IPS-15b (cell line): ENCODE results near the gene RPE65.
"Not testable (repeated sequence)": the region's sequence is repeated elsewhere in the genome, so short reads cannot be mapped to it uniquely, and the experiment has no call there.

ENCODE experiments used
- H3K27me3 ChIP-seq: one replicate; pipeline ENCODE4 v1.6.1; 2013; ENCODE audit warnings: low read length; ENCODE audit not compliant: control insufficient read depth, insufficient read depth
- H3K36me3 ChIP-seq: one replicate; pipeline ENCODE4 v1.6.1; 2013; ENCODE audit warnings: low read length; ENCODE audit not compliant: control insufficient read depth, insufficient read depth
- H3K4me1 ChIP-seq: one replicate; pipeline ENCODE4 v1.6.1; 2013; ENCODE audit warnings: mild to moderate bottlenecking, low read length; ENCODE audit not compliant: control insufficient read depth, insufficient read depth
- H3K4me3 ChIP-seq: one replicate; pipeline ENCODE4 v1.5.1; 2013; ENCODE audit warnings: low read depth, low read length
- H3K9ac ChIP-seq: one replicate; pipeline ENCODE4 v1.6.1; 2013; ENCODE audit warnings: low read depth, mild to moderate bottlenecking, low read length
- H3K9me3 ChIP-seq: one replicate; pipeline ENCODE4 v1.6.1; 2013; ENCODE audit warnings: mild to moderate bottlenecking, low read length; ENCODE audit not compliant: control insufficient read depth, insufficient read depth

Gene RPE65

DNA sequence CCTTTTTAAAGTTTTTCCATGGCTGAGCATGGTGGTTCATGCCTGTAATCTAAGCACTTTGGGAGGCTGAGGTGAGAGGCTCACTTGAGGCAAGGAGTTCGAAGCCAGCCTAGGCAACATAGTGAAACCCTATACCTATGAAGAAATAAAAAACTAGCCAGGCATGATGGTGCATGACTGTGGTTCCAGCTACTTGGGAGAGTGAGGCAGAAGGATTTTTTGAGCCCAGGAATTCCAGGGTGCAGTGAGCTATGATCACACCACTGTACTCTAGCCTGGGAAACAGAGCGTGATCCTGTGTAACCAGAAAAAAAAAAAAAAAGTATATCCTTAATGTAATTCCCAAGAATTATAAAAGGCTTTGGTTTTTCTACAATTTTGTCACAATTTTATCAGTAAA, 29.7 kb upstream of the RPE65 start:
- Histone ChIP-seq H3K4me3 (no peak overlapping the region), H3K4me1 (no peaks in the 10 kb centered on the region), H3K36me3 (peaks cover 3% of the 10 kb centered on the region), H3K9ac (no peak overlapping the region), H3K9me3 (no peaks in the 10 kb centered on the region), H3K27me3 (no peaks in the 10 kb centered on the region)

DNA sequence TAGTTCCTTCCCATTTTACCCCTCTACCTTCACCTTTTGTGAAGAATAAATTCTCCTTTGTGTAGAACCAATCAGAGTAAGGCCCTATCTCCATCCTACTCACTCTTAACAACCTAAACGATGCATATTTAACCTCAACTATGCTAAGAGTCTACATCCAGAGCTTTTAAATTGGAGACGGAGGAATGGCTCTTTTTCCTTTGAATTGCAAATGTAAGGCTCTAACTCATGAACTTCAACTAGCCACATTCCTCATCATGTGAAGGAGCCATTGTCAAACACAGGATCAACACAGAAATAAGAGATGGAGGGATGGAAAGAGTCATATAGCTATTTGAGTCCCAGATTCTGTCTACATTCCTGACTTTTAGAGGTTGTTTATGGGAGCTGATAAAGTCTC, 28.9 kb upstream of the RPE65 start:
- Histone ChIP-seq H3K4me1 (no peaks in the 10 kb centered on the region), H3K9ac (no peak overlapping the region), H3K36me3 (peaks cover 3% of the 10 kb centered on the region), H3K4me3 (no peak overlapping the region), H3K27me3 (no peaks in the 10 kb centered on the region), H3K9me3 (no peaks in the 10 kb centered on the region)

DNA sequence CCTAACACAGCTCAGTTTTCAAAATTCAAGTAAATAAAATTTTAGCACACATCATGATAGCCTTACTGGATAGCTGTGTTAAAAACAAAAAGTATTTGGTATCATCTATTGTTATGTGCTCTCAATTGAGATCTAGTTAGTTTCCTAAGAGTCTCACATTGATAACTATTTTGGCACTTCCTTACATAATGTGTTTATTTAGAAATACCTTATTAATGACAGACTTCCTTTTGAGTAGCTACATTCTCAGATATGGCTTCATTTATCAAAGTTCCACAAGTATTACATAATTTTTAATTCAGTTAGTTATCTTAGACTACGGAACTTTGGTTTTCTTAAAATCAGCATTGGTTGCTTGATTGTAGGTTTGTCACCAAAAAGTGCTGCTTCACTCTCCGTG, 26.9 kb upstream of the RPE65 start:
- not testable (repeated sequence) for H3K9ac ChIP-seq, H3K9me3 ChIP-seq, H3K36me3 ChIP-seq, H3K4me1 ChIP-seq, H3K4me3 ChIP-seq, H3K27me3 ChIP-seq

DNA sequence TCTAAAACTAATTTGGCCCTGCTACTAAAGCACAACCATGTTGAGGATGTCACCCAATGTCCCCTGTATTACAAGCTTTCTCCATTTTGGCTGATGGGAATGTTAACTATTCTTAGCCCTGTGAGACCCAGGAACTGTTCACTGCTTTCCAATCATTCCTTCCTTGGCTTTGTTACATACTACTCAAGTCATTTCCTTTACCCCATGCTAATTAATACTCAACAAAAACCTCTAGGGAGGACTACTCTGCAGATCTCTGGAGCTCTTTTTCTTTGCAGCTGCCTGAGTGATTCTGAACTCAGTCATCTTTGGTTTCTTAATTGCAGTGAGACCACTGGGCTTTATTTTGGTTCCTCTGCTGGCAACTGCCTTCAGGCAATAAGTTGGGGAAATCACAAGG, 23.3 kb upstream of the RPE65 start:
- H3K36me3 ChIP-seq, result peaks cover 3% of the 10 kb centered on the region

DNA sequence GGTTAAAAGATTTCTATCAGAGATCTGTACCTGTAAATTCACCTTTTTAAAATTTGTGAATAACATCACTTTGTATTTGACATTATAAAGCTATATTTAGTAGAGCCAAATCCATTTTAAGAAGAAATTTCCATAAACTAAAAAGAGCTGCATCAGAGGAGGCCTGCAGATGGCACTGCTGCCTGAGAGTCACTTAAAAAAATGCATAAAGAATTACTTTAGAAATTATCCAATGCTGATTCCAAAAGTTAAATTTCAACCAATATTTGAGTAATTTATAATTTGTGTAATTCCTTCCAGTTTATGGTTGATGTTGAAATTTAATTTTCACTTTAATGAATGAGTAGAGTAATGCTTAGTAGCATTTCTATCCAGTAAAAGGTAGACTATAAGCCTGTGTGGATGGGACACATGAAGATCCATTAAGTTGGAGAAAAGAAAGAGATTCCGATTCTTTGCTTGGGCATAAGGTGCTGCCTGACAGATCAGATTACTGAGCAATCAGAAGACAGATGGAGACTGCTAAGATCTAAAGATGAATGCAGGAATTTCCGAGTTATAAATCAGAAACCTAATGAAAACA, 20.7 kb upstream of the RPE65 start:
- no peak overlapping the region for H3K4me3 ChIP-seq
- no peaks in the 10 kb centered on the region for H3K36me3 ChIP-seq
- no peaks in the 10 kb centered on the region for H3K9me3 ChIP-seq
- no peaks in the 10 kb centered on the region for H3K27me3 ChIP-seq
- no peaks in the 10 kb centered on the region for H3K4me1 ChIP-seq
- no peak overlapping the region for H3K9ac ChIP-seq

More for the DNA sequence above, 23.3 kb upstream of the RPE65 start:
- no peaks in the 10 kb centered on the region for H3K27me3 ChIP-seq
- no peaks in the 10 kb centered on the region for H3K4me1 ChIP-seq
- H3K4me3 ChIP-seq, result no peak overlapping the region
- no peaks in the 10 kb centered on the region for H3K9me3 ChIP-seq
- no peak overlapping the region for H3K9ac ChIP-seq

DNA sequence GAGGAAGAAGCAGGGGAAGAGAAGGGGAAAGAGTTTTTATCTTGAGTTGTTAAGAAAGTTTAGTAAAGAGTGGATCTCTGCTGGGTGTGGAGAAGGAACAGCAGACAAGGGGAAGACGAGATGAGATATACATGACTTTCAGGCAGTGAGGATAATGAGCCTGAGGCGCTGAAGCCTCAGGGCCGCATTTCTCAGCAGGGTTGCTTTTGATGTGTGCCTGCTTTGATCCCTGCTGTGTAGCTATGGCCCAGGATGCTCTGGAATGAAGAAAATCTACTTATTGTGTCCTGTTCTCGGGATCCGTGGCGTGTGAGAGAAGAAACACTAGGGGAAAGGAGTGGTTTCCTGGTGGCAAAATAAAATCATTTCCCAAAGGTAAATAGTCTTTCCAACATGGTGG, 15.1 kb upstream of the RPE65 start:
- Histone ChIP-seq H3K4me3 (no peak overlapping the region), H3K27me3 (no peaks in the 10 kb centered on the region), H3K4me1 (peaks cover 6% of the 10 kb centered on the region), H3K9me3 (no peaks in the 10 kb centered on the region), H3K36me3 (no peaks in the 10 kb centered on the region), H3K9ac (no peak overlapping the region)

DNA sequence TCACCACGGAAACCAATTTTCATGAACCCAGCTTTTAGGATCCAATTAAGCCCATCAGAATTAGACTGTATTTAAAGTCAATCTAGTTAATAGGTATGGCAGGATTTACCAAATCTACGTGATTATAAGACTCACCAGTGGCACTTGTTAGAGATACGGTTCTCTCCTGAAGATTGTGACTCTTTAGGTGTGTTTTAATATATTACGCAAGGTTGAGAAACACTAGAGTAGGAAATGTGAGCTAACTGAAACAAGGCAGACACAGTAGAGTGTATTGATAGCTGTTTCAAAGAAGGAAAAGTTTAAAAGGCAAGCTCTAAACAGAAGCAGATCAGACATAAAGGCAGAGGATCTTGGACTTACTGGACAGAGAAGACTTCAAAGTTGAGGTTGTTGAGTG, 11.2 kb upstream of the RPE65 start:
- no peaks in the 10 kb centered on the region for H3K36me3 ChIP-seq
- no peaks in the 10 kb centered on the region for H3K27me3 ChIP-seq
- H3K9ac ChIP-seq, result no peak overlapping the region
- no peak overlapping the region for H3K4me3 ChIP-seq
- no peaks in the 10 kb centered on the region for H3K9me3 ChIP-seq
- H3K4me1 ChIP-seq, result peaks cover 6% of the 10 kb centered on the region

DNA sequence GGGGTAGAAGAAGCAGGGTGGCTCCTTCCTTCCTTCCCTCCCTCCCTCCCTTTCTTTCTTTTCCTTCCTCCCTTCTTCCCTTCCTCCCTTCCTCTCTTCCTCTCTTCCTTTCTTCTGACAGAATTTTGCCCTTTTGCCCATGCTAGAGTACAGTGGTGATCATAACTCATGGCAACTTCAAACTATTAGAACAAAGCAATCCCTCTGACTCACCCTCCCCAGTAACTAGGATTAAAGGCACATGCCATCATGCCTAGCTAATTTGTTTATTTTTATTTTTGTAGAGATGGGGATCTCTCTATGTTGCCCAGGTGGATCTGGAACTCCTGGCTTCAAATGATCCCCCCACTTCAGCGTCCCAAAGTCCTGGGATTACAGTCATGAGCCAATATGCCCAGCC, 10.0 kb upstream of the RPE65 start:
- H3K4me3 ChIP-seq, result no peak overlapping the region
- H3K36me3 ChIP-seq, result no peaks in the 10 kb centered on the region
- H3K9ac ChIP-seq, result no peak overlapping the region
- peaks cover 3% of the 10 kb centered on the region for H3K4me1 ChIP-seq
- no peaks in the 10 kb centered on the region for H3K9me3 ChIP-seq
- H3K27me3 ChIP-seq, result no peaks in the 10 kb centered on the region

DNA sequence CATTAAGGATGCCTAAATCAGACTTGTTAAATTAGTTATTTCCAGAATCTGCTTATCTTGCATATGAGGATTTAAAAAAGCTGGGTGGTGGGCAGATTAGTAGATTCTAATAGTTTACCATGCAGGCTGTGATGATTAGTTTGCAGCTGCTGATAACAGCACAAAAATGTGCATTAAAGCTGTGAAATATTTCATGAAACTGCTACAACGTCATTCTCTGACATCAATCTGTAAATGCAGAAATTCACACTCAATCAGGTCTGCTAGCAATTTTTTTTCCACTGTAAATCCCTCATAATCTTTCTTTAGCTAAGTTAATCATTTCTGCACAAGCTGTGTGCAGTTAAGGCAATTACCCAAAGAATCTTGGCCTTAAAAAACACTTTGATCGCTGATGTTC, 9.3 kb upstream of the RPE65 start:
- H3K36me3 ChIP-seq, result no peaks in the 10 kb centered on the region
- H3K4me3 ChIP-seq, result no peak overlapping the region
- no peak overlapping the region for H3K9ac ChIP-seq
- H3K4me1 ChIP-seq, result no peaks in the 10 kb centered on the region
- no peaks in the 10 kb centered on the region for H3K27me3 ChIP-seq
- H3K9me3 ChIP-seq, result no peaks in the 10 kb centered on the region

DNA sequence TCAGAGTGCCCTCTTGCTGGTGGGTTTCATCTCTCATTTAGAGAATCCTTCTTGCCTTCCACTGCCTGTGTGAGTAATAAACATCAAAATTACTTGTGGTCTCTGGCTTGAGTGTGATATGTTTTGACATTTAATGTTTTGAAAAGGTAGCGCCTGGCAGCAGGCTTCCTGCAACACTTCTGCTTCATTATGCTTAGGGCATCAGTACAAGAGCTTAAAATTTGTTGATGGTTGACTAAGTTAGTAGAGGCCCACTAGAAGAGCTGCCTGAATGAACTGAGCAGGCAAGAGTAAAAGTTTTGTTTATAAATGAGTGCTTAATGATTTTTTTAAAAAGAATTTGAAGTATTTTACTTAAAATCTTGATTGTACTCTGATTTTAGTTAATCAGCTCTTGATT, 6.4 kb upstream of the RPE65 start:
- H3K27me3 ChIP-seq, result no peaks in the 10 kb centered on the region
- H3K9me3 ChIP-seq, result no peaks in the 10 kb centered on the region
- no peaks in the 10 kb centered on the region for H3K36me3 ChIP-seq
- H3K4me1 ChIP-seq, result no peaks in the 10 kb centered on the region
- no peak overlapping the region for H3K4me3 ChIP-seq
- H3K9ac ChIP-seq, result no peak overlapping the region

DNA sequence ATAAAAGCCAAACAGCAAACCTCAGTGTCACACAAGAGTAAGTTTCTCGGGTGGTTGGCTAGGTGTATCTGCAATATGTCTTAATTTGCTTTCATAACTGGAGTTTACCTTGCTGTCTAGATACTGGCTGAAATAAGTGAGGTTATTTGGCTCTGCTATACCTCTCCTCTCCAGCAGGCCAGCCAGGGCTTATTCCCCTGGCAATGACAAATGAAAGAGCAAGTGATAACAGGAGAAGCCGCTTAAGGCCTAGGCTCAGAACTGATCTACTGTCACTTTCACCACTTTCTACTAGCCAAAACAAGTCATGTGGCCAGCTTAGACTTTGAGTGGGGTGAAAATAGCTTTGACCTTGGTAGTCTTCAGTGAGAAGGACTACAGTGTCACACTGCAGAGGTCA, 4.8 kb upstream of the RPE65 start:
- Histone ChIP-seq H3K9ac (no peak overlapping the region), H3K27me3 (no peaks in the 10 kb centered on the region), H3K4me1 (no peaks in the 10 kb centered on the region), H3K36me3 (no peaks in the 10 kb centered on the region), H3K4me3 (no peak overlapping the region), H3K9me3 (no peaks in the 10 kb centered on the region)

DNA sequence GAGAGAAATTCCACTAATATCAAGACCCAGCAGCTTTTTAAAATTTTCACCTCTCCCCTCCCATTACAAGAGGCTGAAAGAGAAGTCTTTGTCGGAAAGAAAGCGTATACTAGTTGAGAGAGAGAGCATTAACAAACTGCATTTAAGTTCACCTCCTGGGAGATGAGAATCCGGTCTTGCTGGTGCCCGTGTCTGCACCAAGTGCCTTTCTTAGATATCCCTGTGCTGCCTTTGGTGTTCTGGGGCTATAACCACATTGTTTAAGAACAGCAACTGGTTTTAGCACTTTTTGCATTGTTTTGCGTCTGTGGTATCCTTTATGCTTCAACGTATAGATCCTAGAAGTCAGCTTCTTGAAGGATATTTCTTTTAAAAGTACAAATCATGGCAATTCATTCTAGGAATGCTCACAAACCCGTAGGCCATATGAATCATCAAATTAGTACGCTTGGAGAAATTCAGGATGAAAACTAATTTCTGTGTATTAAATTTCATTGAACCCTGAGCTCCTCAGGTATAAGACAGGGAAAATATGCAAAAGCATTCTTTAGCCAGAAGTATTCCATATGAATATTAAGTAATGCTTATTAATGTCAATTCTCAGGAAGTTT, 3.4 kb upstream of the RPE65 start:
- no peak overlapping the region for H3K9ac ChIP-seq
- peaks cover 3% of the 10 kb centered on the region for H3K4me1 ChIP-seq
- H3K36me3 ChIP-seq, result no peaks in the 10 kb centered on the region
- no peaks in the 10 kb centered on the region for H3K9me3 ChIP-seq
- no peaks in the 10 kb centered on the region for H3K27me3 ChIP-seq
- H3K4me3 ChIP-seq, result no peak overlapping the region
